ENCODE data around the gene SORBS2.
"Not testable (repeated sequence)": the region's sequence is repeated elsewhere in the genome, so short reads cannot be mapped to it uniquely, and the experiment has no call there.

Gene SORBS2

GRCh38 chr4:185710487-185710995, 101.5 kb downstream of the SORBS2 start:
- DNase-seq, result no peak

- no peak for DNase-seq
Measured at GRCh38 chr4:185709802-185710486, 102.0 kb downstream of the SORBS2 start.

GRCh38 chr4:185708348-185708747, 103.6 kb downstream of the SORBS2 start:
- DNase-seq, result no peak

- not testable (repeated sequence) for DNase-seq
Measured at GRCh38 chr4:185707622-185708021, 104.4 kb downstream of the SORBS2 start.

- DNase-seq, result no peak
Measured at GRCh38 chr4:185702147-185702663, 109.8 kb downstream of the SORBS2 start.

GRCh38 chr4:185700630-185701029, 111.4 kb downstream of the SORBS2 start:
- DNase-seq, result no peak

GRCh38 chr4:185700048-185700447, 111.9 kb downstream of the SORBS2 start:
- DNase-seq, result no peak

- DNase-seq, result no peak
Measured at GRCh38 chr4:185697488-185697887, 114.5 kb downstream of the SORBS2 start.

GRCh38 chr4:185695743-185696142, 116.3 kb downstream of the SORBS2 start:
- DNase-seq, result no peak

- no peak for DNase-seq
Measured at GRCh38 chr4:185693548-185694215, 118.3 kb downstream of the SORBS2 start.

GRCh38 chr4:185689407-185689806, 122.6 kb downstream of the SORBS2 start:
- DNase-seq, result no peak

- no peak for DNase-seq
Measured at GRCh38 chr4:185685804-185686203, 126.2 kb downstream of the SORBS2 start.

GRCh38 chr4:185683896-185684295, 128.1 kb downstream of the SORBS2 start:
- DNase-seq, result no peak

- DNase-seq, result no peak
Measured at GRCh38 chr4:185683222-185683621, 128.8 kb downstream of the SORBS2 start.

- DNase-seq, result no peak
Measured at GRCh38 chr4:185682236-185682635, 129.8 kb downstream of the SORBS2 start.

GRCh38 chr4:185681604-185682003, 130.4 kb downstream of the SORBS2 start:
- DNase-seq, result no peak

GRCh38 chr4:185680617-185681016, 131.4 kb downstream of the SORBS2 start:
- no peak for DNase-seq

- DNase-seq, result no peak
Measured at GRCh38 chr4:185679523-185679922, 132.5 kb downstream of the SORBS2 start.

GRCh38 chr4:185677637-185678314, 134.2 kb downstream of the SORBS2 start:
- no peak for DNase-seq

GRCh38 chr4:185672618-185673017, 139.4 kb downstream of the SORBS2 start:
- no peak for DNase-seq

GRCh38 chr4:185672151-185672550, 139.8 kb downstream of the SORBS2 start:
- no peak for DNase-seq

- DNase-seq, result no peak
Measured at GRCh38 chr4:185671496-185671895, 140.5 kb downstream of the SORBS2 start.

GRCh38 chr4:185671066-185671465, 140.9 kb downstream of the SORBS2 start:
- no peak for DNase-seq

GRCh38 chr4:185669288-185669687, 142.7 kb downstream of the SORBS2 start:
- no peak for DNase-seq

Measured in SIG-M5 (cell line).